ENCODE measurements around the gene BBX. TPM values are rescaled to one million over a fixed set of nuclear protein-coding genes. Genes with fewer than 3 reads are reported as not detected.

BBX gene
- total and polyA plus RNA-seq, 12 donors: 4.6 to 49.8 (median 38.0) TPM

- Histone ChIP-seq H3K27me3 (peaks cover 0 to 13% (median 0%) of the 10 kb centered on the region in 7 donors), H3K4me3 (no peak overlapping the region), H3K36me3 (no peaks in the 10 kb centered on the region), H3K4me1 (no peaks in the 10 kb centered on the region), H3K27ac (no peak overlapping the region), H3K9me3 (no peaks in the 10 kb centered on the region)
- DNase-seq (no peak), ATAC-seq (no peak)
- 95 to 97% methylated on average over 2 of the region's 2 CpGs for WGBS, 2 donors
- intact Hi-C loops (cut with DNase I): no loop called here
- TF ChIP-seq, protein P1, sequence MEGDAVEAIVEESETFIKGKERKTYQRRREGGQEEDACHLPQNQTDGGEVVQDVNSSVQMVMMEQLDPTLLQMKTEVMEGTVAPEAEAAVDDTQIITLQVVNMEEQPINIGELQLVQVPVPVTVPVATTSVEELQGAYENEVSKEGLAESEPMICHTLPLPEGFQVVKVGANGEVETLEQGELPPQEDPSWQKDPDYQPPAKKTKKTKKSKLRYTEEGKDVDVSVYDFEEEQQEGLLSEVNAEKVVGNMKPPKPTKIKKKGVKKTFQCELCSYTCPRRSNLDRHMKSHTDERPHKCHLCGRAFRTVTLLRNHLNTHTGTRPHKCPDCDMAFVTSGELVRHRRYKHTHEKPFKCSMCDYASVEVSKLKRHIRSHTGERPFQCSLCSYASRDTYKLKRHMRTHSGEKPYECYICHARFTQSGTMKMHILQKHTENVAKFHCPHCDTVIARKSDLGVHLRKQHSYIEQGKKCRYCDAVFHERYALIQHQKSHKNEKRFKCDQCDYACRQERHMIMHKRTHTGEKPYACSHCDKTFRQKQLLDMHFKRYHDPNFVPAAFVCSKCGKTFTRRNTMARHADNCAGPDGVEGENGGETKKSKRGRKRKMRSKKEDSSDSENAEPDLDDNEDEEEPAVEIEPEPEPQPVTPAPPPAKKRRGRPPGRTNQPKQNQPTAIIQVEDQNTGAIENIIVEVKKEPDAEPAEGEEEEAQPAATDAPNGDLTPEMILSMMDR (IDR thresholded peaks at IDR 0.05): no peak
Measured at GRCh38 chr3:107508331-107508730, 14.4 kb upstream of the BBX start.

DNA sequence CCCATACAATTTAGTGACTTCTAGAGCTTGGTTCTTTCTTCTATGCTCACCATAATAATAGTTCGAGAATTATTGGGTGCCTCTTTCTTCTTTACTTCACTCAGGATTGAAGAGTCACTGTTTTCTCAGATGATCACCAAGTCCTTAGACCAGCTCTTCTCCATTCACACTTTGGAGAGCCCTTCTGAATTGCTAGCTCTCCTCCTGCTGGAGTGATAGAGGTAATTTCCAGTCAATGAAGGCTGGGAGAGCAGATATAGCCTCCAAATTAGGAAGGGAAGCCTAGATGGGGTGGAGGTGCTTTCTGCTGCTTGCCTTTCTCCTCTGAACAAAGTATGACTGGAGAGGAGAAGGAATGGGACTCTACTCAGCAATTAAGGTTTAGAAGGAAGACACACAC is 10.7 kb upstream of the BBX start:
- no peaks in the 10 kb centered on the region for H3K9me3 ChIP-seq
- intact Hi-C loops (cut with DNase I): loop anchor here in 1 of 10 donors (5.0 kb wide), 1 partner anchor 75 kb away; no protein-coding TSS in a partner anchor
- DNase-seq (no peak), ATAC-seq (no peak)
- H3K27ac ChIP-seq: no peak overlapping the region
- WGBS, 2 donors: 88 to 94% methylated on average over 1 of the region's 1 CpG
- TF ChIP-seq, protein P1 (IDR thresholded peaks at IDR 0.05): no peak
- no peaks in the 10 kb centered on the region for H3K36me3 ChIP-seq
- H3K27me3 ChIP-seq: peaks cover 0 to 13% (median 0%) of the 10 kb centered on the region in 7 donors
- H3K4me1 ChIP-seq: no peaks in the 10 kb centered on the region
- H3K4me3 ChIP-seq: no peak overlapping the region

GRCh38 chr3:107514453-107514852 is 8.3 kb upstream of the BBX start:
- Histone ChIP-seq H3K27ac (no peak overlapping the region), H3K4me3 (no peak overlapping the region), H3K4me1 (no peaks in the 10 kb centered on the region), H3K9me3 (no peaks in the 10 kb centered on the region), H3K27me3 (peaks cover 0 to 4% (median 0%) of the 10 kb centered on the region in 7 donors), H3K36me3 (no peaks in the 10 kb centered on the region)
- ATAC-seq: no peak
- DNase-seq: no peak
- 84 to 93% methylated on average over 1 of the region's 1 CpG for WGBS, 2 donors
- TF ChIP-seq, protein P1 (IDR thresholded peaks at IDR 0.05): no peak
- intact Hi-C loops (cut with DNase I): loop anchor here in 1 of 10 donors (5.0 kb wide), 1 partner anchor 77 kb away; no protein-coding TSS in a partner anchor

- ATAC-seq (no peak), DNase-seq (no peak)
- WGBS, 2 donors: 55 to 76% methylated on average over 3 of the region's 3 CpGs
- Histone ChIP-seq H3K27me3 (no peaks in the 10 kb centered on the region), H3K4me1 (no peaks in the 10 kb centered on the region), H3K4me3 (no peak overlapping the region), H3K27ac (no peak overlapping the region), H3K36me3 (no peaks in the 10 kb centered on the region), H3K9me3 (no peaks in the 10 kb centered on the region)
- TF ChIP-seq, protein P1 (IDR thresholded peaks at IDR 0.05): no peak
- intact Hi-C loops (cut with DNase I): no loop called here
Measured at GRCh38 chr3:107516475-107516874, 6.3 kb upstream of the BBX start.
